ENCODE data around the gene NMNAT2. TPM values are rescaled to one million over a fixed set of nuclear protein-coding genes. Genes with fewer than 3 reads are reported as not detected.

NMNAT2 gene
- total and polyA plus RNA-seq, 2 donors, result 0.23 to 0.28 TPM

- H3K4me3 ChIP-seq (ENCODE audit: low read length in 2 of 2), result no peak overlapping the region
- H3K4me1 ChIP-seq (ENCODE audit: control insufficient read depth in 2 of 2, insufficient read depth in 2 of 2, low read length in 2 of 2), result peaks cover 0 to 10% of the 10 kb centered on the region in 2 donors
- H3K36me3 ChIP-seq (ENCODE audit: control insufficient read depth in 2 of 2, insufficient read depth in 2 of 2, low read length in 1 of 2), result no peaks in the 10 kb centered on the region
- DNase-seq (ENCODE audit: low read depth in 6 of 9, low spot score in 9 of 9), result peak in 1 of 9 donors; percentile 38
- H3K27me3 ChIP-seq (ENCODE audit: control insufficient read depth in 2 of 2, insufficient read depth in 1 of 2, low read length in 1 of 2), result no peaks in the 10 kb centered on the region
- 63% methylated on average over 15 of the region's 15 CpGs for WGBS
- no peaks in the 10 kb centered on the region for H3K9me3 ChIP-seq (ENCODE audit: control insufficient read depth in 2 of 2, insufficient read depth in 1 of 2, low read length in 1 of 2)
- peak overlapping the region; percentile 61 to 64 for H3K27ac ChIP-seq (ENCODE audit: low read depth in 1 of 2, low read length in 1 of 2)
Measured at GRCh38 chr1:183234660-183235476, 183.3 kb downstream of the NMNAT2 start.

GRCh38 chr1:183233113-183233512, 185.1 kb downstream of the NMNAT2 start:
- Histone ChIP-seq H3K27me3 (ENCODE audit: control insufficient read depth in 2 of 2, insufficient read depth in 1 of 2, low read length in 1 of 2) (no peaks in the 10 kb centered on the region), H3K27ac (ENCODE audit: low read depth in 1 of 2, low read length in 1 of 2) (no peak overlapping the region)

GRCh38 chr1:183231545-183231944, 186.6 kb downstream of the NMNAT2 start:
- Histone ChIP-seq H3K9me3 (ENCODE audit: control insufficient read depth in 2 of 2, insufficient read depth in 1 of 2, low read length in 1 of 2) (no peaks in the 10 kb centered on the region), H3K27me3 (ENCODE audit: control insufficient read depth in 2 of 2, insufficient read depth in 1 of 2, low read length in 1 of 2) (no peaks in the 10 kb centered on the region), H3K4me3 (ENCODE audit: low read length in 2 of 2) (no peak overlapping the region), H3K4me1 (ENCODE audit: control insufficient read depth in 2 of 2, insufficient read depth in 2 of 2, low read length in 2 of 2) (peaks cover 0 to 22% of the 10 kb centered on the region in 2 donors), H3K27ac (ENCODE audit: low read depth in 1 of 2, low read length in 1 of 2) (no peak overlapping the region), H3K36me3 (ENCODE audit: control insufficient read depth in 2 of 2, insufficient read depth in 2 of 2, low read length in 1 of 2) (no peaks in the 10 kb centered on the region)
- no peak for DNase-seq (ENCODE audit: low read depth in 6 of 9, low spot score in 9 of 9)
- 93% methylated on average over 1 of the region's 1 CpG for WGBS

More at GRCh38 chr1:183233113-183233512, 185.1 kb downstream of the NMNAT2 start:
- no peaks in the 10 kb centered on the region for H3K9me3 ChIP-seq (ENCODE audit: control insufficient read depth in 2 of 2, insufficient read depth in 1 of 2, low read length in 1 of 2)
- peaks cover 0 to 16% of the 10 kb centered on the region in 2 donors for H3K4me1 ChIP-seq (ENCODE audit: control insufficient read depth in 2 of 2, insufficient read depth in 2 of 2, low read length in 2 of 2)
- no peak overlapping the region for H3K4me3 ChIP-seq (ENCODE audit: low read length in 2 of 2)
- no peaks in the 10 kb centered on the region for H3K36me3 ChIP-seq (ENCODE audit: control insufficient read depth in 2 of 2, insufficient read depth in 2 of 2, low read length in 1 of 2)
- DNase-seq (ENCODE audit: low read depth in 6 of 9, low spot score in 9 of 9), result no peak

- WGBS, result 95% methylated on average over 2 of the region's 2 CpGs
- no peaks in the 10 kb centered on the region for H3K27me3 ChIP-seq (ENCODE audit: control insufficient read depth in 2 of 2, insufficient read depth in 1 of 2, low read length in 1 of 2)
- H3K27ac ChIP-seq (ENCODE audit: low read depth in 1 of 2, low read length in 1 of 2), result no peak overlapping the region
Measured at GRCh38 chr1:183230413-183230812, 187.8 kb downstream of the NMNAT2 start.

GRCh38 chr1:183228347-183229220, 189.6 kb downstream of the NMNAT2 start:
- H3K4me1 ChIP-seq (ENCODE audit: control insufficient read depth in 2 of 2, insufficient read depth in 2 of 2, low read length in 2 of 2), result peaks cover 0 to 16% of the 10 kb centered on the region in 2 donors
- no peaks in the 10 kb centered on the region for H3K27me3 ChIP-seq (ENCODE audit: control insufficient read depth in 2 of 2, insufficient read depth in 1 of 2, low read length in 1 of 2)
- H3K36me3 ChIP-seq (ENCODE audit: control insufficient read depth in 2 of 2, insufficient read depth in 2 of 2, low read length in 1 of 2), result no peaks in the 10 kb centered on the region
- DNase-seq (ENCODE audit: low read depth in 6 of 9, low spot score in 9 of 9), result no peak
- H3K4me3 ChIP-seq (ENCODE audit: low read length in 2 of 2), result no peak overlapping the region
- H3K27ac ChIP-seq (ENCODE audit: low read depth in 1 of 2, low read length in 1 of 2), result no peak overlapping the region
- WGBS, result 91% methylated on average over 13 of the region's 13 CpGs
- H3K9me3 ChIP-seq (ENCODE audit: control insufficient read depth in 2 of 2, insufficient read depth in 1 of 2, low read length in 1 of 2), result no peaks in the 10 kb centered on the region

More at GRCh38 chr1:183230413-183230812, 187.8 kb downstream of the NMNAT2 start:
- H3K36me3 ChIP-seq (ENCODE audit: control insufficient read depth in 2 of 2, insufficient read depth in 2 of 2, low read length in 1 of 2), result no peaks in the 10 kb centered on the region
- no peak for DNase-seq (ENCODE audit: low read depth in 6 of 9, low spot score in 9 of 9)
- no peak overlapping the region for H3K4me3 ChIP-seq (ENCODE audit: low read length in 2 of 2)
- H3K9me3 ChIP-seq (ENCODE audit: control insufficient read depth in 2 of 2, insufficient read depth in 1 of 2, low read length in 1 of 2), result no peaks in the 10 kb centered on the region
- peaks cover 0 to 20% of the 10 kb centered on the region in 2 donors for H3K4me1 ChIP-seq (ENCODE audit: control insufficient read depth in 2 of 2, insufficient read depth in 2 of 2, low read length in 2 of 2)

GRCh38 chr1:183227422-183228346, 190.5 kb downstream of the NMNAT2 start:
- Histone ChIP-seq H3K27ac (ENCODE audit: low read depth in 1 of 2, low read length in 1 of 2) (no peak overlapping the region), H3K9me3 (ENCODE audit: control insufficient read depth in 2 of 2, insufficient read depth in 1 of 2, low read length in 1 of 2) (no peaks in the 10 kb centered on the region), H3K27me3 (ENCODE audit: control insufficient read depth in 2 of 2, insufficient read depth in 1 of 2, low read length in 1 of 2) (no peaks in the 10 kb centered on the region), H3K4me1 (ENCODE audit: control insufficient read depth in 2 of 2, insufficient read depth in 2 of 2, low read length in 2 of 2) (peaks cover 0 to 16% of the 10 kb centered on the region in 2 donors), H3K36me3 (ENCODE audit: control insufficient read depth in 2 of 2, insufficient read depth in 2 of 2, low read length in 1 of 2) (no peaks in the 10 kb centered on the region), H3K4me3 (ENCODE audit: low read length in 2 of 2) (no peak overlapping the region)
- DNase-seq (ENCODE audit: low read depth in 6 of 9, low spot score in 9 of 9), result peak in 4 of 9 donors; percentile 35 to 66 (median 52)
- 89% methylated on average over 16 of the region's 16 CpGs for WGBS

GRCh38 chr1:183226963-183227362, 191.2 kb downstream of the NMNAT2 start:
- Histone ChIP-seq H3K4me1 (ENCODE audit: control insufficient read depth in 2 of 2, insufficient read depth in 2 of 2, low read length in 2 of 2) (peaks cover 0 to 16% of the 10 kb centered on the region in 2 donors), H3K4me3 (ENCODE audit: low read length in 2 of 2) (no peak overlapping the region), H3K9me3 (ENCODE audit: control insufficient read depth in 2 of 2, insufficient read depth in 1 of 2, low read length in 1 of 2) (no peaks in the 10 kb centered on the region), H3K27me3 (ENCODE audit: control insufficient read depth in 2 of 2, insufficient read depth in 1 of 2, low read length in 1 of 2) (no peaks in the 10 kb centered on the region), H3K36me3 (ENCODE audit: control insufficient read depth in 2 of 2, insufficient read depth in 2 of 2, low read length in 1 of 2) (no peaks in the 10 kb centered on the region), H3K27ac (ENCODE audit: low read depth in 1 of 2, low read length in 1 of 2) (no peak overlapping the region)
- DNase-seq (ENCODE audit: low read depth in 6 of 9, low spot score in 9 of 9), result peak in 1 of 9 donors; percentile 15
- WGBS, result 65% methylated on average over 4 of the region's 4 CpGs

GRCh38 chr1:183226361-183226760, 191.8 kb downstream of the NMNAT2 start:
- 96% methylated on average over 4 of the region's 4 CpGs for WGBS
- Histone ChIP-seq H3K4me1 (ENCODE audit: control insufficient read depth in 2 of 2, insufficient read depth in 2 of 2, low read length in 2 of 2) (peaks cover 0 to 16% of the 10 kb centered on the region in 2 donors), H3K9me3 (ENCODE audit: control insufficient read depth in 2 of 2, insufficient read depth in 1 of 2, low read length in 1 of 2) (no peaks in the 10 kb centered on the region), H3K4me3 (ENCODE audit: low read length in 2 of 2) (no peak overlapping the region), H3K36me3 (ENCODE audit: control insufficient read depth in 2 of 2, insufficient read depth in 2 of 2, low read length in 1 of 2) (no peaks in the 10 kb centered on the region), H3K27me3 (ENCODE audit: control insufficient read depth in 2 of 2, insufficient read depth in 1 of 2, low read length in 1 of 2) (no peaks in the 10 kb centered on the region), H3K27ac (ENCODE audit: low read depth in 1 of 2, low read length in 1 of 2) (no peak overlapping the region)
- no peak for DNase-seq (ENCODE audit: low read depth in 6 of 9, low spot score in 9 of 9)

All from thymus (tissue), 11 donors.